Heart right ventricle (tissue), 16 donors: ENCODE measurements around the gene PPP5C. TPM values are rescaled to one million over a fixed set of nuclear protein-coding genes. Genes with fewer than 3 reads are reported as not detected.
"Not testable (repeated sequence)": the region's sequence is repeated elsewhere in the genome, so short reads cannot be mapped to it uniquely, and the experiment has no call there.

Source experiments
- ATAC-seq, 8 donors: fragments of 200-7000 bp; cut with Tn5 transposase; one replicate each; pipeline ENCODE4 v1.9.1; 2020; ENCODE audit warnings: mild to moderate bottlenecking in 8 of 8, moderate library complexity in 8 of 8, moderate number of reproducible peaks in 1 of 8
- DNase-seq, 2 donors: peaks; one replicate each; pipeline ENCODE4 v3.0.0-alpha.2; 2020
- H3K27ac ChIP-seq, 10 donors: fragments of 200-600 bp; sonication (generic) in 2 of 10; one replicate each; pipeline versions ENCODE4 v1.5.0 to v1.8.0; 2020 to 2022; ENCODE audit warnings: mild to moderate bottlenecking in 3 of 10
- H3K27me3 ChIP-seq, 7 donors: fragments of 200-600 bp; one replicate each; pipeline ENCODE4 v1.8.0; 2021 to 2022; ENCODE audit warnings: mild to moderate bottlenecking in 2 of 7
- H3K36me3 ChIP-seq, 9 donors: fragments of 200-600 bp; sonication (generic) in 1 of 9; one replicate each; pipeline versions ENCODE4 v1.5.0 to v1.8.0; 2020 to 2022; ENCODE audit warnings: mild to moderate bottlenecking in 2 of 9
- H3K4me1 ChIP-seq, 9 donors: fragments of 200-600 bp; sonication (generic) in 1 of 9; one replicate each; pipeline versions ENCODE4 v1.5.0 to v1.8.0; 2020 to 2022; ENCODE audit warnings: mild to moderate bottlenecking in 4 of 9
- H3K4me3 ChIP-seq, 10 donors: fragments of 200-600 bp; sonication (generic) in 2 of 10; one replicate each; pipeline versions ENCODE4 v1.5.0 to v1.8.0; 2020 to 2022; ENCODE audit warnings: mild to moderate bottlenecking in 7 of 10, moderate library complexity in 2 of 10
- H3K9me3 ChIP-seq, 11 donors: fragments of 200-600 bp in 10 of 11; sonication (generic) in 2 of 11; one replicate each; pipeline versions ENCODE4 v1.5.0 to v1.8.0; 2013 to 2022; ENCODE audit warnings: mild to moderate bottlenecking in 2 of 11, control low read depth in 1 of 11, moderate library complexity in 1 of 11
- WGBS, 2 donors: extraction: QIAGEN DNeasy Blood & Tissue Kit; methylation state at CpG; one replicate each; pipeline ENCODE4 v1.1.7; 2013; ENCODE audit warnings: inconsistent platforms in 1 of 2; 5-methylcytosine and 5-hydroxymethylcytosine counted together
- intact Hi-C, 10 donors: fragments of 100-400 bp; cut with DNase I; formaldehyde crosslinking; loops; one replicate each; pipeline versions ENCODE4 v1.11.1 to v1.14.2; 2022
- polyA plus RNA-seq, 2 donors: library from polyadenylated mRNA; stranded (reverse); fragments of 200-250 nt; gene quantifications; one replicate each; pipeline ENCODE4 v1.2.3, GENCODE V29; 2013
- total RNA-seq, 10 donors: library from RNA; stranded (reverse); fragmentation: NEBNext Ultra II Directional in 3 of 10; extraction: Animal tissue kit (Norgen Biotek cat#: 25700) in 3 of 10; gene quantifications; one replicate each; pipeline versions ENCODE4 v1.2.1 to v1.2.4, GENCODE V29; 2021 to 2023
- TF ChIP-seq, protein P1 (sequence below), 9 donors: fragments of 200-600 bp; sonication (generic) in 2 of 9; IDR thresholded peaks; one replicate each; pipeline versions ENCODE4 v1.5.0 to v1.8.0; 2021 to 2022; ENCODE audit warnings: antibody characterized with exemption in 9 of 9, mild to moderate bottlenecking in 5 of 9, moderate library complexity in 1 of 9
- donor health status: Arrhythmogenic right ventricular cardiomyopathy.
- donor health status: ischemic (EF 13 %, LVEDD 7.1; RV severe dilation, severe dysfunction).
- donor health status: healthy with polysubstance abuse.
- donor health status: DM: no; HTN: yes; CAD: no.
- donor health status: DM: no; HTN: no; CAD: no.
- donor health status: ischemic (EF 25% LVEDD 6.9; RV normal size, moderate dysfunction).
- donor health status: ischemic (EF 25% LVEDD 5.7; RV mildly dilated, moderate dysfunction).
- donor health status: healthy.
- donor health status: DM: yes; HTN: yes; CAD: no.
- donor health status: Ischemic cardiomyopathy.
- donor health status: ischemic (EF 35%, LVEDD 5.7; RV mildly dilated, moderate dysfunction).
- donor health status: nonischemic (EF 11% LVEDD 7.7; RV severe dilation, severe dysfunction).
- donor health status: DM: yes; HTN: yes; CAD: no.
- donor health status: PGD.
- donor health status: ischemic (EF 29% LVEDD 5.4; RV normal size, mild dysfunction).
- donor health status: nonischemic (EF 23%, LVEDD 6.1; RV moderate dilation, normal function).

The PPP5C gene
- total and polyA plus RNA-seq, 12 donors: 51.6 to 89.5 (median 76.5) TPM

GRCh38 chr19:46428239-46429135 is 81.6 kb downstream of the PPP5C start, which contains the start of gene PNMA8C:
TSS of gene PNMA8C (minus strand) at chr19:46428936. CDS start at chr19:46428359, 577 bp downstream.
- H3K27me3 ChIP-seq: peaks cover 0 to 58% (median 23%) of the 10 kb centered on the region in 7 donors
- no peak within 1 kb of the TSS for H3K27ac ChIP-seq
- 25 to 28% methylated on average over 52 of the region's 52 CpGs for WGBS, 2 donors
- H3K4me1 ChIP-seq: peaks cover 3 to 22% (median 12%) of the 10 kb centered on the region in 9 donors
- ATAC-seq (peak; percentile 65 to 86 (median 78)), DNase-seq (peak; percentile 61 to 80)
- no peaks in the 10 kb centered on the region for H3K36me3 ChIP-seq
- H3K4me3 ChIP-seq: peak within 1 kb of the TSS in 8 of 10 donors; percentile 1 to 31 (median 25)
- intact Hi-C loops: no loop called here
- TF ChIP-seq, protein P1, sequence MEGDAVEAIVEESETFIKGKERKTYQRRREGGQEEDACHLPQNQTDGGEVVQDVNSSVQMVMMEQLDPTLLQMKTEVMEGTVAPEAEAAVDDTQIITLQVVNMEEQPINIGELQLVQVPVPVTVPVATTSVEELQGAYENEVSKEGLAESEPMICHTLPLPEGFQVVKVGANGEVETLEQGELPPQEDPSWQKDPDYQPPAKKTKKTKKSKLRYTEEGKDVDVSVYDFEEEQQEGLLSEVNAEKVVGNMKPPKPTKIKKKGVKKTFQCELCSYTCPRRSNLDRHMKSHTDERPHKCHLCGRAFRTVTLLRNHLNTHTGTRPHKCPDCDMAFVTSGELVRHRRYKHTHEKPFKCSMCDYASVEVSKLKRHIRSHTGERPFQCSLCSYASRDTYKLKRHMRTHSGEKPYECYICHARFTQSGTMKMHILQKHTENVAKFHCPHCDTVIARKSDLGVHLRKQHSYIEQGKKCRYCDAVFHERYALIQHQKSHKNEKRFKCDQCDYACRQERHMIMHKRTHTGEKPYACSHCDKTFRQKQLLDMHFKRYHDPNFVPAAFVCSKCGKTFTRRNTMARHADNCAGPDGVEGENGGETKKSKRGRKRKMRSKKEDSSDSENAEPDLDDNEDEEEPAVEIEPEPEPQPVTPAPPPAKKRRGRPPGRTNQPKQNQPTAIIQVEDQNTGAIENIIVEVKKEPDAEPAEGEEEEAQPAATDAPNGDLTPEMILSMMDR (IDR thresholded peaks at IDR 0.05): no peak
- H3K9me3 ChIP-seq: no peaks in the 10 kb centered on the region

- intact Hi-C loops: no loop called here
- TF ChIP-seq, protein P1 (IDR thresholded peaks at IDR 0.05): no peak
- no peaks in the 10 kb centered on the region for H3K36me3 ChIP-seq
- DNase-seq (no peak), ATAC-seq (no peak)
- no peak overlapping the region for H3K4me3 ChIP-seq
- peaks cover 3 to 20% (median 12%) of the 10 kb centered on the region in 9 donors for H3K4me1 ChIP-seq
- H3K9me3 ChIP-seq: no peaks in the 10 kb centered on the region
- no peak overlapping the region for H3K27ac ChIP-seq
- 74 to 81% methylated on average over 4 of the region's 4 CpGs for WGBS, 2 donors
- H3K27me3 ChIP-seq: peaks cover 0 to 70% (median 20%) of the 10 kb centered on the region in 7 donors
Observed at GRCh38 chr19:46429999-46430398, 83.1 kb downstream of the PPP5C start.

GRCh38 chr19:46431824-46432223 is 84.9 kb downstream of the PPP5C start:
- WGBS, 2 donors: 52 to 54% methylated on average over 9 to 10 of the region's 10 CpGs
- TF ChIP-seq, protein P1 (IDR thresholded peaks at IDR 0.05): no peak
- H3K4me1 ChIP-seq: peaks cover 3 to 12% (median 11%) of the 10 kb centered on the region in 9 donors
- DNase-seq (no peak), ATAC-seq (no peak)
- intact Hi-C loops: no loop called here
- no peak overlapping the region for H3K27ac ChIP-seq
- H3K27me3 ChIP-seq: peaks cover 0 to 55% (median 21%) of the 10 kb centered on the region in 7 donors
- no peak overlapping the region for H3K4me3 ChIP-seq
- no peaks in the 10 kb centered on the region for H3K36me3 ChIP-seq
- H3K9me3 ChIP-seq: no peaks in the 10 kb centered on the region

DNA sequence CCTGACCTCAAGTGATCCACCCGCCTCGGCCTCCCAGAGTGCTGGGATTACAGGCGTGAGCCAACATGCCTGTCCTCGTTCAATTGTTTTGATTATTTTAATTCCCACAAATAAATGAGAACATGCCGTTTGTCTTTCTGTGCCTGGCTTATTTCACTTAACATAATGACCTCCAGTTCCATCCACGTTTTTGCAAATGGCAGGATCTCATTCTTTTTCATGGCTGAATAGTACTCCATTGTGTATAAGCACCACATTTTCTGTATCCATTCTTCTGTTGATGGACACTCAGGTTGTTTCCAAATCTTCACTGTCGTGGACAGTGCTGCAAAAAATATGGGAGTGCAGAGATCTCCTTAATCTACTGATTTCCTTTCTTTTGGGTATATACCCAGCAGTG is 86.6 kb downstream of the PPP5C start:
- H3K27ac ChIP-seq, intact Hi-C loops, H3K4me1 ChIP-seq, ATAC-seq, H3K36me3 ChIP-seq, DNase-seq, H3K4me3 ChIP-seq, H3K9me3 ChIP-seq: not testable (repeated sequence)
- H3K27me3 ChIP-seq: peaks cover 0 to 38% (median 17%) of the 10 kb centered on the region in 7 donors
- WGBS, 2 donors: 74 to 76% methylated on average over 7 of the region's 7 CpGs
